RWPE1 (cell line): ENCODE measurements around the gene TPGS2.

Experiments
- CTCF ChIA-PET: fragments of 350-600 bp; sonication (Branson Sonifier 250); formaldehyde crosslinking; extraction: SDS; loops from one replicate; lab custom pipeline; 2021; lab: Yijun Ruan, JAX
- POLR2A ChIA-PET: fragments of 400-600 bp; formaldehyde crosslinking; extraction: SDS; loops from one replicate; lab custom pipeline; 2020; ENCODE audit warnings: antibody characterized with exemption; ENCODE audit not compliant: low non-redundant PET; lab: Yijun Ruan, JAX
- DNase-seq: peaks from one replicate; pipeline ENCODE4 v3.0.0; 2012; ENCODE audit warnings: low spot score
- H3K27ac ChIP-seq: fragments of 450-650 bp; 2 replicates; pipeline ENCODE4 v1.5.1; 2017
- TF ChIP-seq, protein P1 (sequence below): fragments of 450-650 bp; conservative IDR thresholded peaks from 2 replicates; pipeline ENCODE4 v1.5.1; 2017; ENCODE audit warnings: low read depth, mild to moderate bottlenecking

The TPGS2 gene

DNA sequence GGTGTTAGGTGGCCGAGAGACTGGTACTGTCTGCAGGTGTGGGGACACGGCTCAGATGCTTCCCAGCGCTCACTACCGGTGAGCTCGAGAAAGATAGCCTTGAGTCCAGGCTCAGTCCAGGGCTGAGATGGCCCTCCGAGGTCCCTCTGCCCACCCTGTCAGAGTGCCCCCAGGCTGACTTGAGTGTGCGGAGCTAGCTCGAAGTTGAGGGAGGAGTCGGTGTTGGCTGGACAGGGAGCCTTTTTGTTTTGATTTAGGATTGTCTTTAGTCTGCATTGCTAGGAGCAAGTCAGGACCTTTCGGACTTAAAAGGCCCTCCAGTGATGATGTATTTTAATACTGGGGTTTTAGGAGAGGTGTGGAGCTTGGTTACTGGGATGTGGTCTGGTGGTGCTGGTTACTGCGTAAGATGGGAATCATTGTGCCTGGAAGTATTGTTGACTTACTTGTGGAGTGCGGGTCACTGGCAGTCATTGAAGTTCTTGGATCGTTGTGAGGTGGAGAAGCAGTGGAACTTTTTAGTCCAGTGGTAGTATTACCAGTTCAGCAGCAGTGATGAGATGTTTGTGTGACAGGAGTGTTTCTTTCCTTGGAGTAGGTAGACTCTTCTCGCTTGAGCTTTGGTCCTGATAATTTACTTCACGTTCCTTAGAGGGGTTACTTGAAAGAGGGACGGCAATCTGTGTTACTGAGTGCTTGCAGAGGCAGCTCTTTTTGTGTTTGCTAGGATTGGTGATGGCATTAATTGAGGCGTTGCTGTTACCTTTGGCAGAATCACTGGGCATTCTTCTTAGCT, 758 bp upstream of the TPGS2 start:
- peak; percentile 2 for DNase-seq
- ChIA-PET POLR2A (interaction anchor here (0.7 kb wide), 1 partner anchor 506 kb away, joined by 4 read pairs; no protein-coding TSS in a partner anchor), CTCF (interaction anchor here (0.6 kb wide), 1 partner anchor 731 kb away, joined by 3 read pairs; no protein-coding TSS in a partner anchor)
- H3K27ac ChIP-seq, result peak overlapping the region; percentile 92
- TF ChIP-seq, protein P1, sequence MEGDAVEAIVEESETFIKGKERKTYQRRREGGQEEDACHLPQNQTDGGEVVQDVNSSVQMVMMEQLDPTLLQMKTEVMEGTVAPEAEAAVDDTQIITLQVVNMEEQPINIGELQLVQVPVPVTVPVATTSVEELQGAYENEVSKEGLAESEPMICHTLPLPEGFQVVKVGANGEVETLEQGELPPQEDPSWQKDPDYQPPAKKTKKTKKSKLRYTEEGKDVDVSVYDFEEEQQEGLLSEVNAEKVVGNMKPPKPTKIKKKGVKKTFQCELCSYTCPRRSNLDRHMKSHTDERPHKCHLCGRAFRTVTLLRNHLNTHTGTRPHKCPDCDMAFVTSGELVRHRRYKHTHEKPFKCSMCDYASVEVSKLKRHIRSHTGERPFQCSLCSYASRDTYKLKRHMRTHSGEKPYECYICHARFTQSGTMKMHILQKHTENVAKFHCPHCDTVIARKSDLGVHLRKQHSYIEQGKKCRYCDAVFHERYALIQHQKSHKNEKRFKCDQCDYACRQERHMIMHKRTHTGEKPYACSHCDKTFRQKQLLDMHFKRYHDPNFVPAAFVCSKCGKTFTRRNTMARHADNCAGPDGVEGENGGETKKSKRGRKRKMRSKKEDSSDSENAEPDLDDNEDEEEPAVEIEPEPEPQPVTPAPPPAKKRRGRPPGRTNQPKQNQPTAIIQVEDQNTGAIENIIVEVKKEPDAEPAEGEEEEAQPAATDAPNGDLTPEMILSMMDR, result peak; percentile 22

- peak overlapping the region; percentile 92 for H3K27ac ChIP-seq
- TF ChIP-seq, protein P1, result no peak
- DNase-seq, result peak; percentile 8
- ChIA-PET POLR2A (no interaction called here), CTCF (interaction anchor here (0.5 to 0.7 kb wide), 2 partner anchors 24 to 77 kb away, joined by 3 to 4 read pairs; no protein-coding TSS in a partner anchor)
Measured at GRCh38 chr18:36828157-36828629, 609 bp downstream of the TPGS2 start.

GRCh38 chr18:36826556-36826955, 2.2 kb downstream of the TPGS2 start:
- ChIA-PET CTCF (no interaction called here), POLR2A (no interaction called here)
- H3K27ac ChIP-seq, result no peak overlapping the region
- TF ChIP-seq, protein P1, result no peak
- no peak for DNase-seq

GRCh38 chr18:36825526-36825925, 3.3 kb downstream of the TPGS2 start:
- H3K27ac ChIP-seq, result no peak overlapping the region
- no peak for DNase-seq
- ChIA-PET POLR2A (no interaction called here), CTCF (interaction anchor here (0.7 kb wide), 1 partner anchor 191 kb away, joined by 3 read pairs; no protein-coding TSS in a partner anchor)
- TF ChIP-seq, protein P1, result no peak

- TF ChIP-seq, protein P1, result no peak
- ChIA-PET CTCF (no interaction called here), POLR2A (no interaction called here)
- H3K27ac ChIP-seq, result no peak overlapping the region
- no peak for DNase-seq
Measured at GRCh38 chr18:36821681-36822080, 7.1 kb downstream of the TPGS2 start.

DNA sequence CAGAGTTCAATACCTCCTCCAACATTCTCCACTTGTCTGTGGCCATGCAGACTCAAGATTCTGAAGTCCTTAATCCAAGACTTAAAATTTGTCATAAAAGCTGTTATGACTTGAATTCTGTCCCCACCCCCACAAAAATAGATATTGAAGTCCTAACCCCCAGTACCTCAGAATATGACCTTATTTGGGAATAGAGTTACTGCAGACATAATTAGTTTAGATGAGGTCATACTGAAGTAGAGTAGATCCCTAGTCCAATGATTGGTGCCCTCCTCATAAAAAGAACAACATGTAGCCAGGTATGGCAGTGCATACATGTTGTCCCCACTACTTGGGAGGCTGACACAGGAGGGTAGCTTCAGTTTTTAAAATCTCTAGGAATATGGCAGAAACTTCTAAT, 9.2 kb downstream of the TPGS2 start:
- POLR2A ChIA-PET, result no interaction called here
- no peak for DNase-seq
- no peak overlapping the region for H3K27ac ChIP-seq
- CTCF ChIA-PET, result no interaction called here
- TF ChIP-seq, protein P1, result no peak
